Stimulated activated naive CD8-positive, alpha-beta T cell treated with anti-CD3 and anti-CD28 coated beads, Interleukin-15, amount 100 ng/mL, for 72 hours (primary cell): ENCODE measurements around the gene RAB3C.

Experiments used
- ATAC-seq: fragments of 150-1000 bp; cut with Tn5 transposase; 2 replicates; pipeline ENCODE4 v1.10.0; 2021; ENCODE audit warnings: mild to moderate bottlenecking, moderate library complexity
- DNase-seq, 2 donors: peaks; one replicate each; pipeline ENCODE4 v3.0.0; 2021 to 2022
- H3K27ac Mint-ChIP-seq, 2 donors: one replicate each; pipeline ENCODE4 v1.8.0; 2022; ENCODE audit warnings: mild to moderate bottlenecking in 2 of 2, mixed read lengths in 2 of 2, moderate library complexity in 2 of 2
- H3K27me3 Mint-ChIP-seq: one replicate; pipeline ENCODE4 v1.8.0; 2022; ENCODE audit warnings: mixed read lengths
- H3K4me1 Mint-ChIP-seq: one replicate; pipeline ENCODE4 v1.8.0; 2022; ENCODE audit warnings: mild to moderate bottlenecking, mixed read lengths
- H3K4me3 Mint-ChIP-seq, 2 donors: one replicate each; pipeline ENCODE4 v1.8.0; 2022; ENCODE audit warnings: mild to moderate bottlenecking in 2 of 2, mixed read lengths in 2 of 2, moderate library complexity in 1 of 2
- H3K9me3 Mint-ChIP-seq, 2 donors: one replicate each; pipeline ENCODE4 v1.8.0; 2022; ENCODE audit warnings: mixed read lengths in 2 of 2

RAB3C gene

DNA sequence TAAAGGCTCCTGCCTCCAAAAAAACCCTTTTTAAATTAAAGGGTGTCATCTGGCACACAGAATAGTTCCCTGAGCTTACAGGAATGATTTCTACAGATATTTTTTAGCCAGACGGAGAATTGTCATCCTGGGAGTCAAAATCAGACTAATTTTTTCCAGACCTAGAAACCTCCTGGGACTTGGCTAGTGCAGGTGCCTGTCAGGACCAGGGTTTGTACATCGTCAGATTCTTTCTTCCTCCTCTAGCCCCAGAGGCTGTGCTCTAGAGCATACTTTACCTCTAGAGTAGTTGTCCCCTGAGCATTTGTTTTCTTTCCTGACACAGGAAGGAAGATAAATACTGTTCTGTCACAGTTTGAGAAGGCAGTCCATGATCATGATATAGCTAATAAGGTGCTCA lies 52.5 kb downstream of the RAB3C start:
- H3K9me3 Mint-ChIP-seq, result no peaks in the 10 kb centered on the region
- no peaks in the 10 kb centered on the region for H3K4me1 Mint-ChIP-seq
- ATAC-seq, result no peak
- DNase-seq, result no peak
- no peak overlapping the region for H3K4me3 Mint-ChIP-seq
- H3K27me3 Mint-ChIP-seq, result no peaks in the 10 kb centered on the region
- no peak overlapping the region for H3K27ac Mint-ChIP-seq

- no peak for ATAC-seq
Measured at GRCh38 chr5:58640011-58640410, 57.1 kb downstream of the RAB3C start.

GRCh38 chr5:58641533-58641932 lies 58.7 kb downstream of the RAB3C start:
- Mint-ChIP-seq H3K4me1 (no peaks in the 10 kb centered on the region), H3K9me3 (no peaks in the 10 kb centered on the region), H3K27ac (no peak overlapping the region), H3K4me3 (no peak overlapping the region), H3K27me3 (no peaks in the 10 kb centered on the region)
- DNase-seq, result no peak
- no peak for ATAC-seq

More at GRCh38 chr5:58640011-58640410, 57.1 kb downstream of the RAB3C start:
- Mint-ChIP-seq H3K27ac (no peak overlapping the region), H3K27me3 (no peaks in the 10 kb centered on the region), H3K9me3 (no peaks in the 10 kb centered on the region), H3K4me1 (no peaks in the 10 kb centered on the region), H3K4me3 (no peak overlapping the region)
- no peak for DNase-seq

DNA sequence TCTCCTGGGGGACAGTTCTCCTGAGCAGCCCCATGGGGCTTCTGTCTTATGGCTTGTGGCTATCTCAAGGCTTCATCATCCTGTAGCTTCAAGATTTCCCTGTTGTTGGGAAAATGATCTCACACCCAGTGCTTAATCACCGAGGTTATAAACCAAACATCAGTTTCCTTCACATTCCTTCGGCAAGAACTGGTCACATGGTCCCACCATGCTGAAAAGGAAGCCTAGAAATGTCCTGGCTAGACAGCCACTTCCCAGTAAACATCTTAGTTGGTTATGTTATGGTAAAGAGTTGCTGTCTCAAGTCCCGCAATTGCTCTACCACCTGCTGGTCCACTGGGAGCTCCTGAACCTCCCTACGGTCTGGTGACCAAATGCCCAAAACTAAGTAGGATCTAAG lies 66.0 kb downstream of the RAB3C start:
- H3K4me1 Mint-ChIP-seq, result no peaks in the 10 kb centered on the region
- H3K4me3 Mint-ChIP-seq, result no peak overlapping the region
- DNase-seq (no peak), ATAC-seq (no peak)
- no peaks in the 10 kb centered on the region for H3K9me3 Mint-ChIP-seq
- H3K27ac Mint-ChIP-seq, result no peak overlapping the region
- no peaks in the 10 kb centered on the region for H3K27me3 Mint-ChIP-seq

DNA sequence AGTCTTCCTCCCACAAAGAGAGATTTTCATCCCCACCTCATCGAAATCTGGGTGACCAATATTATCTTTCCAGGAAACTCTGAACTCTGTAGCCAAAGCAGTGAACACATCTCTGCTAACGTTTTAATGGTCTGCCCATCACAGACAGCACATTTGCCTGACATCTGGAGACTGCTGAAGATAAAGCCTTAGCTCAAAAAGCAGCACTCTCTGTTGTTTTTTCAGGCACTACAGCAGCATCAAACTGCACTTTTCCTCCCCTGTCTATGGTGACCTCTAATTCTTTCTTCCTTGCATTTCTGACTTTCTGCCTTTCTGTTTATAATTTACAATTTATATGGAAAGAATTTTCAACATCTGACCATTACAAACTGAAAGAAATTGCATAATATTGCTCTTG lies 66.8 kb downstream of the RAB3C start:
- no peak overlapping the region for H3K27ac Mint-ChIP-seq
- DNase-seq (no peak), ATAC-seq (no peak)
- H3K27me3 Mint-ChIP-seq, result no peaks in the 10 kb centered on the region
- H3K9me3 Mint-ChIP-seq, result no peaks in the 10 kb centered on the region
- H3K4me1 Mint-ChIP-seq, result no peaks in the 10 kb centered on the region
- H3K4me3 Mint-ChIP-seq, result no peak overlapping the region

DNA sequence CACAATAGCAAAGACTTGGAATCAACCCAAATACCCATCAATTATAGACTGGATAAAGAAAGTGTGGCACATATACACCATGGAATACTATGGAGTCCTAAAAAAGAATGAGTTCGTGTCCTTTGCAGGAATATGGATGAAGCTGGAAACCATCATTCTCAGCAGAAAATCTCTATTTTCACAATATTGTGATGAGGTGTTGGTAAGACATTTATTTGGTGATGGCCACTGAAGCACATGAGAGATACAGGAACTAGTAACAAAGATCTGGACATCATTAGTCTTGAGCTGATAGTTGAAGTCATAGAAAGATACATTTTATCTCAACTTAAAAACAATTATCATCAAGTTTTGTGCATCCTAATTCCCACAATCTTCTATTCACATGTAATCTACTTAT lies 70.6 kb downstream of the RAB3C start:
- H3K27ac Mint-ChIP-seq, result no peak overlapping the region
- no peak overlapping the region for H3K4me3 Mint-ChIP-seq
- H3K9me3 Mint-ChIP-seq, result no peaks in the 10 kb centered on the region
- DNase-seq, result no peak
- no peaks in the 10 kb centered on the region for H3K4me1 Mint-ChIP-seq
- no peaks in the 10 kb centered on the region for H3K27me3 Mint-ChIP-seq
- ATAC-seq, result no peak

GRCh38 chr5:58666141-58666540 lies 83.3 kb downstream of the RAB3C start:
- no peaks in the 10 kb centered on the region for H3K9me3 Mint-ChIP-seq
- no peak for ATAC-seq
- no peaks in the 10 kb centered on the region for H3K27me3 Mint-ChIP-seq
- no peak for DNase-seq
- no peak overlapping the region for H3K4me3 Mint-ChIP-seq
- H3K4me1 Mint-ChIP-seq, result no peaks in the 10 kb centered on the region
- no peak overlapping the region for H3K27ac Mint-ChIP-seq

- Mint-ChIP-seq H3K27me3 (no peaks in the 10 kb centered on the region), H3K27ac (no peak overlapping the region), H3K4me3 (no peak overlapping the region), H3K4me1 (no peaks in the 10 kb centered on the region), H3K9me3 (no peaks in the 10 kb centered on the region)
- DNase-seq (no peak), ATAC-seq (no peak)
Measured at GRCh38 chr5:58666598-58667581, 84.0 kb downstream of the RAB3C start.

- Mint-ChIP-seq H3K9me3 (no peaks in the 10 kb centered on the region), H3K4me3 (no peak overlapping the region), H3K4me1 (no peaks in the 10 kb centered on the region), H3K27ac (no peak overlapping the region), H3K27me3 (no peaks in the 10 kb centered on the region)
- no peak for ATAC-seq
- DNase-seq, result no peak
Measured at GRCh38 chr5:58670582-58670981, 87.7 kb downstream of the RAB3C start.

DNA sequence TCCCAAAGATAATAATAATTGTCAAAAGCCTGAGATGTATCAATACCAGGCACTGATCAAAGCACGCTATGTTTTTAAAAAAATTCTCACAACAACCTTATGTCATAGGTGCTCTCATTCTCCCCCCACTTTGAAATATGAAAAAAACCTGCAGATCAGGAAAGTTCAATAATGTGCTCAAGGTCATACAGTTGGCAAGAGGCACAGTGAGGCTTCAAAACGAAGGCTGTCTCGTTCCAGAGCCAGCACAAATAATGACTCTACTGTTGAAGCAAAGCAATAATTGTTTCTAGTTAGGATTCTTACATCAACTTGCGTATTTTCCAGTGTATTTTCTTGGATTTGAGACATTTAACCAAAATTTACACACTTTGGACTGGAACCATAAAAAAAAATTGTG lies 88.3 kb downstream of the RAB3C start:
- Mint-ChIP-seq H3K4me1 (no peaks in the 10 kb centered on the region), H3K4me3 (no peak overlapping the region), H3K9me3 (no peaks in the 10 kb centered on the region), H3K27ac (no peak overlapping the region), H3K27me3 (no peaks in the 10 kb centered on the region)
- DNase-seq, result no peak
- ATAC-seq, result no peak

DNA sequence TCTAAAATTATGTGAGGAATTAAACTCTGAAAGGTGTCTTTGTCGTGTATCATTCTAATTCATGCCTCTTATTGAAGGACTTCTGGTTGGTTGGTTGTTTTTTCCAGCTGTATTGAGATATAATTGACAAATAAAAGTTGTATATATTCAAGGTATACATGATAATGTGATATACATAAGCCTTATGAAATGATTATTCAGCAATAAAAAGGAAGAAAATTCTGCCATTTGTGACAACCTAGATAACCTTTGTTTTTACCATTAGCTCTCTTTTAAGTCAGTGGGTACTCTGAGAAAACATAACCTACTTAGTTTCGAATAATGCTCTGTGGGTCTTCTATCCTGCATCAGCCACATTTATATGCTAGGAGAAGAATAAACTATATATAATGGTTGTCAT lies 89.6 kb downstream of the RAB3C start:
- ATAC-seq, result no peak

GRCh38 chr5:58674070-58674469 lies 91.2 kb downstream of the RAB3C start:
- no peak overlapping the region for H3K27ac Mint-ChIP-seq
- no peaks in the 10 kb centered on the region for H3K9me3 Mint-ChIP-seq
- no peaks in the 10 kb centered on the region for H3K4me1 Mint-ChIP-seq
- ATAC-seq (no peak), DNase-seq (no peak)
- H3K4me3 Mint-ChIP-seq, result no peak overlapping the region
- H3K27me3 Mint-ChIP-seq, result no peaks in the 10 kb centered on the region

More for the DNA sequence above, 89.6 kb downstream of the RAB3C start:
- Mint-ChIP-seq H3K4me3 (no peak overlapping the region), H3K4me1 (no peaks in the 10 kb centered on the region), H3K27ac (no peak overlapping the region), H3K9me3 (no peaks in the 10 kb centered on the region), H3K27me3 (no peaks in the 10 kb centered on the region)
- no peak for DNase-seq

DNA sequence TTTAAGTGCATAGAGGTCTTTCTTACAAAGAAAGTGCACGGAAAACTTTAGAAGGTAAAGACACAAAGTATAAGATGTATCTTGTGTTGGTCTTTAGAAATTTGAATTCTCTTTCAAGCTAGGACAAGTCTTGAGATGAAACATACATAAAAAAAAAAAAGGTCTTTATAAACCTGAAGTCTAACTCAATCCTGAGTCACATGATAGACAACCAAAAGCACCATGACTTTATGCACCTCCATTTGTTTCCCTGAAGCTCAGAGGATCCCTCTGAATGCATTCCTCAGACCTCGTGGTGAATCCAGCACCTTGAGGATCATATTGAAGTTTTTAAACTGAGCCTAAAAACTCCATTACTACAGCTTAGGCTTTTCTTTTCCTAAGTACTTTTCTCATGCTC lies 91.8 kb downstream of the RAB3C start:
- ATAC-seq, result no peak
- Mint-ChIP-seq H3K9me3 (no peaks in the 10 kb centered on the region), H3K4me3 (no peak overlapping the region), H3K4me1 (no peaks in the 10 kb centered on the region), H3K27me3 (no peaks in the 10 kb centered on the region), H3K27ac (no peak overlapping the region)
- no peak for DNase-seq

DNA sequence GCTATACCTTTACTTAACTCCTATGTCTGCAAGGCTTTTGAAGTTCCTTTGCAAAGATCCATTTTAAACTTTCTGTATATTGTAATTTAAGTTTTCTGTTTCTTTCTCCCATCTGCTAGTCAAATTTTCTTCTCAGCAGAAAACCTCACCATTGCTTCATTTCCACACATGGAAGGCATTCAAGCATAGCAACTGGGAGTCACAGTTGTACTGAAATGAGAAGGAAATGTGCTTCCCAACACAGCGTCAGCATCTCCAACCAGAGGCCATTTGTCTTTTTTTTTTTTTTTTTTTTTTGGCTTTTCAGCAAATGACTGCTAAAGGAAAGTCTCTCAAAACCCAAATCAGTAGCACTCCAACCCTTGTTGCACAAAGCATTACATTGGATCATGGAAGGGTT lies 92.5 kb downstream of the RAB3C start:
- H3K9me3 Mint-ChIP-seq, result no peaks in the 10 kb centered on the region
- no peaks in the 10 kb centered on the region for H3K27me3 Mint-ChIP-seq
- no peak overlapping the region for H3K27ac Mint-ChIP-seq
- DNase-seq (no peak), ATAC-seq (no peak)
- no peaks in the 10 kb centered on the region for H3K4me1 Mint-ChIP-seq
- H3K4me3 Mint-ChIP-seq, result no peak overlapping the region

DNA sequence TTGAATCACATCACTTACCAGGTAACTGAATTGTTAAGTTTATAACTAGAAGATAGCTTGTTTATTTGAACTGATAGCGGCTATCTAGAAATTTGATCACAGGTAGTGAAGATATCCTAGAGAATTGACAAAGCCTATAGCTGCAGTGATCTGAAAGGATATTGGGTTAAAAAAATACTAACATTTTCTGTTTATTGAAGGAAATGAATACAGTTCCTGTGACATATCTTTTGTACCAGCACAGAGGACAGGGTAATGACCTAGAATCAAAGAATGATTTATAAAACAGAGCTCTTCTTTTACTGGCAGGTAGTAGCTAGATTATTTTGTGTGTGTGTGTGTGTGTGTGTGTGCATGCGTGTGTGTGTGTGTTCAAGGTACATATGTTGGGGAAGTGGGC lies 94.8 kb downstream of the RAB3C start:
- no peaks in the 10 kb centered on the region for H3K27me3 Mint-ChIP-seq
- H3K27ac Mint-ChIP-seq, result no peak overlapping the region
- no peaks in the 10 kb centered on the region for H3K9me3 Mint-ChIP-seq
- H3K4me1 Mint-ChIP-seq, result no peaks in the 10 kb centered on the region
- no peak for DNase-seq
- H3K4me3 Mint-ChIP-seq, result no peak overlapping the region
- no peak for ATAC-seq

DNA sequence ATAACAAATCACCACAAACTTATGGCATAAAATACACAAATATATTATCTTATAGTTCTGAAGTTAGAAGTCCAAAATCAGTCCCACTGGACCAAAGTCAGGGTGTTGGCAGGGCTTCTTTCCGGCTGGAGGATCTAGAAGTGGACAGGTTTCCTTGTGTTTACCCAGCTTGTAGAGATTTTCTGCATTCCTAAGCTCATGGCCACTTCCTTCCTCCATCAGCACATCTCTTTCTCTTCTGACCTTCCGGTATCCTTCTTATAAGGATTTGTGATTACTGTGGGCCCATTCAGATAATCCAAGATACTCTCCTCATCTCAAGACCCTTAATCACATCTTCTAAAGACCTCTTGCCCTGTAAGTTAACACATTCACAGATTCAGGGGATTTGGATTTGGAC lies 97.6 kb downstream of the RAB3C start:
- H3K4me3 Mint-ChIP-seq, result no peak overlapping the region
- no peaks in the 10 kb centered on the region for H3K27me3 Mint-ChIP-seq
- H3K27ac Mint-ChIP-seq, result no peak overlapping the region
- ATAC-seq (no peak), DNase-seq (no peak)
- no peaks in the 10 kb centered on the region for H3K4me1 Mint-ChIP-seq
- H3K9me3 Mint-ChIP-seq, result no peaks in the 10 kb centered on the region

- DNase-seq (no peak), ATAC-seq (no peak)
- H3K4me3 Mint-ChIP-seq, result no peak overlapping the region
- H3K9me3 Mint-ChIP-seq, result no peaks in the 10 kb centered on the region
- no peak overlapping the region for H3K27ac Mint-ChIP-seq
- no peaks in the 10 kb centered on the region for H3K27me3 Mint-ChIP-seq
- H3K4me1 Mint-ChIP-seq, result no peaks in the 10 kb centered on the region
Measured at GRCh38 chr5:58681943-58682342, 99.1 kb downstream of the RAB3C start.
